ENCODE results near the gene HAPSTR1. TPM values are rescaled to one million over a fixed set of nuclear protein-coding genes. Genes with fewer than 3 reads are reported as not detected.

Gene HAPSTR1
- total and polyA plus RNA-seq, 10 donors: 7.3 to 84.1 (median 74.3) TPM

- H3K4me1 ChIP-seq: peaks cover 0 to 4% (median under 1%) of the 10 kb centered on the region in 6 donors
These were observed 35.8 kb upstream of the HAPSTR1 start for GRCh38 chr16:9055661-9056060.

DNA sequence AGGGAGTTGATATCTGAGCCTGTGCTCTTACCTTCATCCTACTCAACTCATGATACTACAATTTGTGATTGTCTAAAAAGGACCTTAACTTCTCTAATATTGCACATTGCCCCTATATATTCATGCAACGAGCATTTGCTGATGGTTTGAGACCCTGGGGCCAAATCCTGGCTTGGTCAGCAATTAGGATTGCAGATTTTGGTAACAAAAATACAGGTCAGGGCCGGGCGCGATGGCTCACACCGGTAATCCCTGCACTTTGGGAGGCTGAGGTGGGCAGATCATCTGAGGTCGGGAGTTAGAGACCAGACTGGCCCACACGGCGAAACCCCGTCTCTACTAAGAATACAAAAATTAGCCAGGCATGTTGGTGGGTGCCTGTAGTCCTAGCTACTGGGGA lies 35.4 kb upstream of the HAPSTR1 start:
- intact Hi-C loops (cut with DNase I; ENCODE audit: low total_unique reads): no loop called here
- TF ChIP-seq, protein P1, sequence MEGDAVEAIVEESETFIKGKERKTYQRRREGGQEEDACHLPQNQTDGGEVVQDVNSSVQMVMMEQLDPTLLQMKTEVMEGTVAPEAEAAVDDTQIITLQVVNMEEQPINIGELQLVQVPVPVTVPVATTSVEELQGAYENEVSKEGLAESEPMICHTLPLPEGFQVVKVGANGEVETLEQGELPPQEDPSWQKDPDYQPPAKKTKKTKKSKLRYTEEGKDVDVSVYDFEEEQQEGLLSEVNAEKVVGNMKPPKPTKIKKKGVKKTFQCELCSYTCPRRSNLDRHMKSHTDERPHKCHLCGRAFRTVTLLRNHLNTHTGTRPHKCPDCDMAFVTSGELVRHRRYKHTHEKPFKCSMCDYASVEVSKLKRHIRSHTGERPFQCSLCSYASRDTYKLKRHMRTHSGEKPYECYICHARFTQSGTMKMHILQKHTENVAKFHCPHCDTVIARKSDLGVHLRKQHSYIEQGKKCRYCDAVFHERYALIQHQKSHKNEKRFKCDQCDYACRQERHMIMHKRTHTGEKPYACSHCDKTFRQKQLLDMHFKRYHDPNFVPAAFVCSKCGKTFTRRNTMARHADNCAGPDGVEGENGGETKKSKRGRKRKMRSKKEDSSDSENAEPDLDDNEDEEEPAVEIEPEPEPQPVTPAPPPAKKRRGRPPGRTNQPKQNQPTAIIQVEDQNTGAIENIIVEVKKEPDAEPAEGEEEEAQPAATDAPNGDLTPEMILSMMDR (IDR thresholded peaks at IDR 0.05 in 8 of 11, conservative IDR thresholded peaks at IDR 0.05 in 3 of 11): no peak
- TF ChIP-seq POLR2AphosphoS5 (IDR thresholded peaks at IDR 0.05): no peak
- no peak for TF ChIP-seq POLR2A (IDR thresholded peaks at IDR 0.05)
- H3K36me3 ChIP-seq: no peaks in the 10 kb centered on the region
- H3K27ac ChIP-seq: no peak overlapping the region
- no peaks in the 10 kb centered on the region for H3K9me3 ChIP-seq
- no peak overlapping the region for H3K4me3 ChIP-seq
- DNase-seq: no peak
- 81 to 87% (median 85%) methylated on average over 9 of the region's 9 CpGs for WGBS, 5 donors
- H3K27me3 ChIP-seq (replicated peaks in 1 of 7): peaks cover 0 to 21% (median 0%) of the 10 kb centered on the region in 7 donors
- peaks cover 0 to 7% (median 3%) of the 10 kb centered on the region in 6 donors for H3K4me1 ChIP-seq

More at GRCh38 chr16:9055661-9056060, 35.8 kb upstream of the HAPSTR1 start:
- no peak overlapping the region for H3K27ac ChIP-seq
- H3K36me3 ChIP-seq: no peaks in the 10 kb centered on the region
- WGBS, 5 donors: 74 to 85% (median 78%) methylated on average over 2 of the region's 2 CpGs
- no peak for DNase-seq
- TF ChIP-seq POLR2A (IDR thresholded peaks at IDR 0.05): no peak
- TF ChIP-seq, protein P1 (IDR thresholded peaks at IDR 0.05 in 8 of 11, conservative IDR thresholded peaks at IDR 0.05 in 3 of 11): no peak
- no peak for TF ChIP-seq POLR2AphosphoS5 (IDR thresholded peaks at IDR 0.05)
- H3K9me3 ChIP-seq: no peaks in the 10 kb centered on the region
- H3K4me3 ChIP-seq: no peak overlapping the region
- intact Hi-C loops (cut with DNase I; ENCODE audit: low total_unique reads): no loop called here
- peaks cover 0 to 21% (median 0%) of the 10 kb centered on the region in 7 donors for H3K27me3 ChIP-seq (replicated peaks in 1 of 7)

DNA sequence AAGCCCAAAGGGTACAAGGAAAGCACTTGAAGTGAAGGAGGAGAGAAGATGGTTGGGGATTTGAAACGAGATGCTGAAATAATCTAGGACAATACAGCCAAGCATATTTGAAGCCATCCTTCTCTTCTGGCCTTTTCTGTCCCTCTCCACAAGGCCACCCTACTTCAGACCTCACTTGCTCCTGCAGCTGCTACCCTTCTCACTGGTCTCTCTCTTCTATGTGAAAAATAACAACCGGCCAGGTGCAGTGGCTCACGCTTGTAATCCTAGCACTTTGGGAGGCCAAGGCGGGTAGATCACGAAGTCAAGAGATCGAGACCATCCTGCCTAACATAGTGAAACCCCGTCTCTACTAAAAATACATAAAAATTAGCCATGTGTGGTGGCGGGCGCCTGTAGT lies 33.2 kb upstream of the HAPSTR1 start:
- 85 to 91% (median 90%) methylated on average over 9 of the region's 9 CpGs for whole genome bisulfite sequencing, 5 donors

GRCh38 chr16:9060225-9060624 lies 31.2 kb upstream of the HAPSTR1 start:
- intact Hi-C loops (cut with DNase I; ENCODE audit: low total_unique reads): no loop called here
- no peaks in the 10 kb centered on the region for H3K36me3 ChIP-seq
- DNase-seq: no peak
- H3K4me1 ChIP-seq: peaks cover 0 to 21% (median 11%) of the 10 kb centered on the region in 6 donors
- no peak overlapping the region for H3K4me3 ChIP-seq
- TF ChIP-seq POLR2A (IDR thresholded peaks at IDR 0.05) (no peak), POLR2AphosphoS5 (IDR thresholded peaks at IDR 0.05) (no peak)
- TF ChIP-seq, protein P1 (IDR thresholded peaks at IDR 0.05 in 8 of 11, conservative IDR thresholded peaks at IDR 0.05 in 3 of 11): no peak
- no peaks in the 10 kb centered on the region for H3K27me3 ChIP-seq (replicated peaks in 1 of 7)
- no peak overlapping the region for H3K27ac ChIP-seq
- H3K9me3 ChIP-seq: no peaks in the 10 kb centered on the region

More for the DNA sequence above, 33.2 kb upstream of the HAPSTR1 start:
- no peaks in the 10 kb centered on the region for H3K36me3 ChIP-seq
- TF ChIP-seq, protein P1 (IDR thresholded peaks at IDR 0.05 in 8 of 11, conservative IDR thresholded peaks at IDR 0.05 in 3 of 11): no peak
- TF ChIP-seq POLR2AphosphoS5 (IDR thresholded peaks at IDR 0.05) (no peak), POLR2A (IDR thresholded peaks at IDR 0.05) (no peak)
- no peak for DNase-seq
- H3K4me1 ChIP-seq: peaks cover 0 to 21% (median 11%) of the 10 kb centered on the region in 6 donors
- H3K27me3 ChIP-seq (replicated peaks in 1 of 7): peaks cover 0 to 8% (median 0%) of the 10 kb centered on the region in 7 donors
- intact Hi-C loops (cut with DNase I; ENCODE audit: low total_unique reads): no loop called here
- H3K27ac ChIP-seq: no peak overlapping the region
- H3K4me3 ChIP-seq: no peak overlapping the region
- H3K9me3 ChIP-seq: no peaks in the 10 kb centered on the region

All from spleen (tissue), 11 donors.